Mononuclear cell (primary cell): ENCODE data around the gene GPATCH8. TPM values are rescaled to one million over a fixed set of nuclear protein-coding genes. Genes with fewer than 3 reads are reported as not detected.
"Not testable (repeated sequence)": the region's sequence is repeated elsewhere in the genome, so short reads cannot be mapped to it uniquely, and the experiment has no call there.

Experiments
- H3K27me3 ChIP-seq: 2 replicates; pipeline ENCODE4 v1.6.0; 2011; ENCODE audit warnings: low read length, control low read depth; ENCODE audit not compliant: insufficient read depth
- H3K4me1 ChIP-seq: 2 replicates; pipeline ENCODE4 v1.5.1; 2011; ENCODE audit warnings: mild to moderate bottlenecking, low read length, control low read depth; ENCODE audit not compliant: insufficient read depth
- H3K4me3 ChIP-seq: 2 replicates; pipeline ENCODE4 v1.5.1; 2011; ENCODE audit warnings: mild to moderate bottlenecking, low read length, moderate library complexity
- H3K9me3 ChIP-seq: 2 replicates; pipeline ENCODE4 v1.5.1; 2011; ENCODE audit warnings: low read depth, mild to moderate bottlenecking, control low read depth, low read length
- total RNA-seq: library from RNA; depleted of rRNA; stranded (reverse); fragments of >200 nt; gene quantifications from one replicate; pipeline ENCODE4 v1.2.3, GENCODE V29; 2012

The GPATCH8 gene
- total RNA-seq, 1 donor, result 72.9 TPM

DNA sequence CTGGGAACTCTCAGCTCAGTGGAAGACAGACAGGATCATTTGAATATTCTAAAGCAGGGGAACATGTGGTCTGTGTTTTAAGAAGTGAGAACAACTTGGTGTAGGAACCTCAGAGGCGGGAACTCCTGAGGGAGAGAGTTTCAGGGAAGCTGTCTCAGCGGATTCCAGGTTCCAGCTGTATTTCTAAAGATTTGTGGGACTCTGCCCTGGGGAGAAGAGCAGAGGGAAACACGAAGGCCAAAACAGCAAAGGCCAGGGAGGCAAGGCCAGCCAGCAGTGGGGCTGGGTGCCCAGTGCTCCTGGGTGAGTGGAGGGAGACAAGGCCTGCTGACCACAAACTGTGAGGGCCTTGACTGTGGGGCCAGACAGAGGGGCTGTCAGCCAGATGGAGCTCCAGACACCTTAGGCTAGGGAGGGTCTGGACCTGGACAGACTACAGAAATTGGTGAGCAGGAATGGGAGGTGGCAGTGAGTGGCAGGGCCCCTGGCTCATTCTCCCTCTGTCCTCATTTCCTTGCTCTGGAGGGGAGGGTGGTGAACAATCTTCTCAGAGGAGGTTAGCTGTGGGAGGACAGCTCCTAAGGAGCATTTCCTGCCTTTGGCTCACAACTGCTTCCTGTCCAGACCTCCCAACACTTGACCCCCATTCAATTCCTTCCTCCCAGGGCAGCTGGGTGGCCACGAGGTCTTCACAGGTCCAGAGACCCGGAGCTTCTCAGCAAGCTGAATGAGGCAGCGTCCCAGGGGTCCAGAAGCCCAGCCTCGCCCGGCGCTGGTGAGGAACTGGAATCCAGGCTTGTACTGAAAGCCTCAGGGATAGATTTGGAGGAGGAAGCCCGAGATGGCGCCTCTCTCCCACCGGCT lies 33.1 kb upstream of the GPATCH8 start:
- Histone ChIP-seq H3K9me3 (no peaks in the 10 kb centered on the region), H3K4me1 (peaks cover 23% of the 10 kb centered on the region), H3K27me3 (no peaks in the 10 kb centered on the region), H3K4me3 (no peak overlapping the region)

DNA sequence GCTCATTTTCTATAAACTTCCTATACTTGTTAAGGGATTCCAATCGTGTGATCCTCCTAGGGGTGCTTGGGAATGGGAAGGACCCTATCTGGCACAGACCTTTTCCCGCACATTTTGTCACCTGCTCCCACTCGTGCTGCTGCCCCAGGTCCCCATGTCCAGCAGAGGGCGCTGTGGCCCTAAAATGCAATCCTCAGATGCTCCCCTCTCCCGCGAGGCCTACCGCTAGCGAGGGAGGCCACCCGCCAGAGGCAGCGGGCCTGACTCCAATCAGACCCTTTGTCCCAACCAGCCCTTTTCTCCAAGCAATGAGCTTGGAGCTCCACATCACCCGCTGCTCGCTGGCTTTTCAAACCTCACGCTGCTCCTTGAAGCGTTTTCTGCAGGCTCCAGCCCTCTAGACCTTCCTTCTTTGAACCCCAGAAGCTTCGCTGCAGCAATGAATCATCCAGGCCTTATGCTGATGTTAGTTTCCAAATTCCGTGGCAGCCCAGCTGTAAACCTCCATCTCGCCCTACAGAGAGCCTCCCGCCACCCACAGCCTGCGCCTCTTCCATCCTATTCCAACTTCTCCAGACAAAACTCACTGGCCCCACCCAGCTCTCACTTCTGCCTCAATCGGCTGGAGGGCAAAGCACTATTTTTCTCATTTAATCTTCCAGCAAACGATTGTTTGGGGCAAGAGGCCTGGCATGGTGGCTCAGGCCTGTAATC lies 30.5 kb upstream of the GPATCH8 start:
- H3K4me1 ChIP-seq, result peaks cover 23% of the 10 kb centered on the region
- no peak overlapping the region for H3K4me3 ChIP-seq
- H3K27me3 ChIP-seq, result no peaks in the 10 kb centered on the region
- no peaks in the 10 kb centered on the region for H3K9me3 ChIP-seq

DNA sequence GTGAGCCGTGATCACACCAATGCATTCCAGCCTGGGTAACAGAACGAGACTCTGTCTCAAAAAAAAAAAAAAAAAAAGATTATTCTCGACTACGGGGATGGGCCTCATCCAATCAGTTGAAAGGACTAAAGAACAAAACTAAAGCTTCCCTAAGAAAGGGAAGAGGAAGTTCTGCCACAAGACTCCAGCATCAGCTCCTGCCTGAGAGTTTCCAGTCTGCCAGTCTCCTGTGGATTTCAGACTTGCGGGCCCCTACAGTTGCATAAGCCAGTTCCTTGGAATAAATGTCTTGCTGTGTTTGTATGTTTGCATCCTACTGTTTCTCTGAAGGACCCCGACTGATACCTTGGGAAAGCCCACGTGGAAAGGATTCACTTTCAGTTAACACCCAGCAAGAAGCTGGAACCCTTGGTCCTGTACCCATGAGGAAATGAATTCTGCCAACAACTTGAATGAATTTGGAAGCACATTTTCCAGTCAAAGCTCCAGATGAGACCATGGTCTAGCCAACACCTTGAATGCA lies 27.8 kb upstream of the GPATCH8 start:
- no peaks in the 10 kb centered on the region for H3K27me3 ChIP-seq
- no peak overlapping the region for H3K4me3 ChIP-seq
- no peaks in the 10 kb centered on the region for H3K9me3 ChIP-seq
- H3K4me1 ChIP-seq, result peaks cover 14% of the 10 kb centered on the region

DNA sequence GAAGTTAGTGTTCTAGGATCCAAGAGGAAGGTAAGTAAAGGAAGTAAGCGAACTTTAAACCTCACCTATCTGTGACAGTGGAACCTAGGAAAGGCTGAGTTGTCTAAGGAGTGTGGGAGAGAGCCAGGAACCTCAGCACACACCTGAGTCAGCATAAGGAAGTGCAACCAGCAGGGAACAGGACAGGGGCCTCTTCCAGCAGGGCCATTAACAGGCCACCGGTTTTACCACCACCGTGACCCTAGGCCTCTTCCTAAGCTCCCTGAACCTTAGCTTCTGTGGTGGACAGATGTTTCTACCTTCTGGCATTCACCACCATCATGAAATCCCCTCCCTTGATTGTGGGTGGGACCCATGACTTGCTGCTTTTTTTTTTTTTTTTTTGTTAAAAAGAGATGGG lies 26.7 kb upstream of the GPATCH8 start:
- Histone ChIP-seq H3K9me3 (no peaks in the 10 kb centered on the region), H3K4me3 (no peak overlapping the region), H3K27me3 (no peaks in the 10 kb centered on the region), H3K4me1 (peaks cover 8% of the 10 kb centered on the region)

DNA sequence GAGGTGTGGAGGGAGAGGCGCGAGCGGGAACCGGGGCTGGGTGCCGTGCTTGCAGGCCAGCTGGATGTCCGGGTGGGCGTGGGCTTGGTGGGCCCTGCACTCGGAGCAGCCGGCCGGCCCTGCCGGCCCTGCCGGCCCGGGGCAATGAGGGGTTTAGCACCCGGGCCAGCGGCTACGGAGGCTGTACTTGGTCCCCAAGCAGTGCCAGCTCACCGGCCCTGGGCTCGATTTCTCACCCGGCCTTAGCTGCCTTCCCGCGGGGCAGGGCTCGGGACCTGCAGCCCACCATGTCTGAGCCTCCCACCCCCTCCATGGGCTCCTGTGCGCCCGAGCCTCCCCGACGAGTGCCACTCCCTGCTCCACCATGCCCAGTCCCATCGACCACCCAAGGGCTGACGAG lies 24.7 kb upstream of the GPATCH8 start:
- H3K4me3 ChIP-seq, result no peak overlapping the region
- H3K27me3 ChIP-seq, result no peaks in the 10 kb centered on the region
- no peaks in the 10 kb centered on the region for H3K9me3 ChIP-seq
- no peaks in the 10 kb centered on the region for H3K4me1 ChIP-seq

DNA sequence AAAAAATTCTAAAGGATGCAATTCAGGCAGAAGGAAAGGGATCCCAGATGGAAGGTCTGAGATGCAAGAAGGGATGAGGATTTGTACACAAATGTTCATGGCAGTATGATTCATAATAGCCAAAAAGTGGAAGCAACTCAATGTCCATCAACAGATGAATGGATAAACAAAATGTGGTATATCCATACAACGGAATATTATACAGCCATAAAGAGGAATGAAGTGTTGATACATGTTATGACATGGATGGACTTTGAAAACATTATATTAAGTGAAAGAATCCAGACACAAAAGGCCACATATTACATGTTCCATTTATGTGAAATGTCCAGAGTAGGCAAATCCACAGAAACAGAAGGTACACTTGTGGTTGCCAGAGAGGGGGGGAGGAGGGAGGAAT lies 23.9 kb upstream of the GPATCH8 start:
- Histone ChIP-seq H3K4me3 (no peak overlapping the region), H3K27me3 (no peaks in the 10 kb centered on the region), H3K4me1 (no peaks in the 10 kb centered on the region), H3K9me3 (no peaks in the 10 kb centered on the region)

DNA sequence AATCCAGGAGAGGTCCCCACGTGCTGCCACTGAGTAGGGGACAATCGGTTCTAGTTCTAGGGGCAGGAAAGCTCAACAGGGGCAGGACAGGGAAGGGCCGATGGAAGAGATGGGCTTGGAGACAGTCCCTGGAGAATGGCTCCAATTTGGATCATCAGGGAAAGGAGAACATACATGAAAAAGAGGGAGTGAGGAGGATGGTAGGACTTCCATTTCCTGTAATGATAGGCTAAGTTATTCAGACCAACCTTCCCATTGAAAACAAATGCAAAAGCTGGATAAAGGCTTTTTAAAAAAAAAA lies 20.4 kb upstream of the GPATCH8 start:
- H3K9me3 ChIP-seq, result no peaks in the 10 kb centered on the region
- H3K27me3 ChIP-seq, result no peaks in the 10 kb centered on the region
- H3K4me3 ChIP-seq, result no peak overlapping the region
- H3K4me1 ChIP-seq, result no peaks in the 10 kb centered on the region

DNA sequence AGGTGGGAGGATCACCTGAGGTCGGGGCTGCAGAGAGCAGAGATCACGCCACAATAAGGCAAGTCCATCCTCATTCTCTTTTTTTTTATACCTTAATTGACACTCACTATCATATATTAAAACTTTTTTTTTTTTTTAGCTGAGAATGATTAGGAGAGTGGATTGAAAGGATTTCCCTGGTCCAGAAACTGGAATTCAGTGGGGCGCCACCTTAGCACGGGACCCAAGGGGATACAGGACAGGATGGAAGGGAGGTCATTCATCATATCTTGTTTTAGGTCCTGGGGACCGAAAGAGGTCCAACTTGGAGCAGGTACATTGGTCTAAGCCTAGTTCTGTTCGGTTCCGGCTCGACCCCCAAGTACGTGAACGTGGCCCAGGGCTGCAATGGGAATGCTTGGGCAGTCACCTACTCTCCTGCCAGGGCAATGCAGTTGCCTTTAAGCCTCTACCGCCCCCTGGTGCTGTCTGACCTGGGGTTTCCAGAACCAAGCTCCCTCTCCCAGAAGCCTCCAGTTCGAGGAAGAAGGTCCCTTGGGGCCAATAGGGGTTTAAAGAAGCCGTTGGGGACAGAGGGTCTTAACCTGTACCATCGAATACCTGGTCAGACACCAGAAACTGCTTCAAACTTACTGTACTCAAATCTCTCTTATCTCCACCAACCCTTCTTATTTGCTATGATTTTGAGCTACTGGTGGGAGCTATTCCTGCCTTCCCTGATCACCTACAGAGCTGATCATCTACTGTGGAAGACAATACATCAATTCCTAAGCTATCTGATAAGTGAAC lies 19.9 kb upstream of the GPATCH8 start:
- Histone ChIP-seq H3K27me3 (no peaks in the 10 kb centered on the region), H3K4me1 (no peaks in the 10 kb centered on the region), H3K4me3 (no peak overlapping the region), H3K9me3 (no peaks in the 10 kb centered on the region)

DNA sequence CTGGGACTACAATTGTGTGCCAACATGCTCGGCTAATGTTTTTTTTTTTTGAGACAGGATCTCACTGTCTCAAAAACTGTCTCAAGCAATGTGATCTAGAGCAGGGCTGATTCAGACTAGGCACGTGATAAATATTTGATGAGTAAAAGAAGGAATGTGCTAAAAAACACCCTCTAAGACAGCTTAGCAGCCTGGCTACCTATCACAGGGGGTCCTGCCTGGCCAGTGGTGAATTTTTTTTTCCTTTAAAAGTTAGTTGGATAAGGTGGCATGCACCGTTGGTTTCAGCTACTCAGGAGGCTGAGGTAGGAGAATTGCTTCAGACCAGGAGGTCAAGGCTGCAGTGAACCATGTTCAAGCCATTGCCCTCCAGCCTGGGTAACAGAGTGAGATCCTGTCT lies 14.8 kb upstream of the GPATCH8 start:
- Histone ChIP-seq H3K27me3 (no peaks in the 10 kb centered on the region), H3K9me3 (no peaks in the 10 kb centered on the region), H3K4me1 (no peaks in the 10 kb centered on the region), H3K4me3 (no peak overlapping the region)

DNA sequence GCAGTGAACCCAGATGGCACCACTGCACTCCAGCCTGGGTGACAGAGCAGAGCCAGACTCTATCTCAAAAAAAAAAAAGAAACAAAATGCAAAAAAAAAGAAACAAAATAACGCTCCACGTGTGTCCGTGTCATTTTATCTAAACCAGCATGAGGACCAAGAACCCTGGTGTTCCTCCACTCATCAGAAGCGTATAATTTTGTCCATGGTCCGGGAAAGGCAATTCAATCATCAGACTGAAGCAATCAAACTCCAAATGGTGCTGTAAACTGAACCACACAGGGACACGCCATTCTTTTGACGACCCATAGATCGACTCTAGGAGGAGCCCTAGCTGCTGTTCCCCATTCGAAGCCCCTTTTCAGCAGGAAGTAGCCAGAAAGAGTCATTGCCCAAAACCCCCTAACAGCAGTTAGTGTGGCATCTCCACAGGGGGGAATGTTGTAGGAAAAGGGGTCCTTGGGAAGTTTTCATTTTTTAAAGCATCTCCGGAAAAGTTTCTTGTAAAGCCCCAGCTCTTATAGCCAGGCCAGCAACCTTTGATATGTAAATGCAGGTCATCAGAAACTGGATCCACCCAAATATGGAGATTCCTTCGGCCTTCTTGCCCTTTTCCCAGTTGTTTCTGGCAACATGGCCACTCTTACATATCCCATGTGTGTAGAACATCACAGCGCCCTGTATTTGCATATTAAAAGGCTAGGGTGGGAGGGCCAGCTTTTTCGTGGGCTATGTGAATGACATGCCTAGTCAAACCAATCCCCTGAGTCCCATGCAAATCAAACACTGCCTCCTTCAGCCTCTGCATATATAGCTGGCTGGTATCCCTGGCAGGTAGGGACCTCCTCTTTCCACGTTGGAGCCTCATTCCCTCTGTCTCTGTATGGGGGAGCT lies 8.3 kb upstream of the GPATCH8 start:
- H3K9me3 ChIP-seq, H3K4me1 ChIP-seq, H3K27me3 ChIP-seq, H3K4me3 ChIP-seq: not testable (repeated sequence)

DNA sequence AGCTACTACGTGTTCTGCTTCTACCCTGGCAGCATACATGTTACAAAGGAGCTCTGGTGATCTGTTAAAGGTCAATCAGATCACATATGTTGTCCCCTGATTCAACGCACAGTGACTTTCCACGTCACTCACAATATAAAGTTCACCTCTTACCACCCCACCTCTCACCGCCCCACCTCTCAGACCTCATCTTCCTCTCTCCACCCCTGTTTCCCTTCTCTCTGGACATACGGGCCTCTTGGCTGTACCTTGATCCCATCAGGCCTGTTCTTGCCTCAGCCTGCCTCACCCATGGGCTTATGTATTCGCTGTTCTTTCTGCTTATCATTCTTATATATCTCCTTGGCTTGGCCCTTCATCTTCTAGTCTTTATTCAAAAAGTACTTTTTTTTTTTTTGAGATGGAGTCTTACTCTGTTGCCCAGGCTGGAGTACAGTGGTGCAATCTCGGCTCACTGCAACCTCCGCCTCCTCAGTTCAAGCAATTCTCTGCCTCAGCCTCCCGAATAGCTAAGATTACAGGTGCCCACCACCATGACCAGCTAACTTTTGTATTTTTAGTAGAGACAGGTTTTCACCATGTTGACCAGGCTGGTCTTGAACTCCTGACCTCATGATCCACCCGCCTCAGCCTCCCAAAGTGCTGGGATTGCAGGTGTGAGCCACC lies 3.9 kb upstream of the GPATCH8 start:
- H3K4me1 ChIP-seq, result peaks cover 15% of the 10 kb centered on the region
- not testable (repeated sequence) for H3K4me3 ChIP-seq, H3K9me3 ChIP-seq

DNA sequence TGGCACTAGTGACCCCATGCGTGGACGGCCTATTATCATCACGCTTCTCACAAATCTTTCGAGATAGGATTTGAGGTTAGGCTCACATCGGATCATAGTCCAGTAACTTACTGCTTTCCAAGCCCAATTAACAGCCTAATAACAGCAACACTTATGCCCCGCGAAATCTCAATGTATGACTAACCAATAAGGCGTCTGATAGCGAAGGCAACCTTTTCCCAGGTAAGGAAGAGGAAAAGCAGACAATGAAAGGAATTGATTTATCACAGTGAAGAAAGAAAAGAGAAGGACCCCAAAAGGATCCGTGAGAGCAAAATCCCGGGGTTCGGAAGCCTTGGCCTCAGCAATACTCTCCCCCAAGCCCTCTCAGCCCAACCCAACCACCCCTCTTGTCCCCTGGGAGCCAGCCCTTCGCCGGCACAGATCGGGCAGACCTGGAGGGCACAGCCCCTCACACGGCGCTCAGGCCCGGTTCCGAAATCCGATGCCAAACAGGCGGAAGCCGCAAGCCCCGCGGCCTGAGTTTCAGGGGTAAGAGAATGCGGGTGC lies 534 bp downstream of the GPATCH8 start:
- Histone ChIP-seq H3K27me3 (no peaks in the 10 kb centered on the region), H3K4me1 (peaks cover 31% of the 10 kb centered on the region), H3K9me3 (no peaks in the 10 kb centered on the region), H3K4me3 (peak overlapping the region; percentile 98)

More for the DNA sequence above, 3.9 kb upstream of the GPATCH8 start:
- not testable (repeated sequence) for H3K27me3 ChIP-seq

DNA sequence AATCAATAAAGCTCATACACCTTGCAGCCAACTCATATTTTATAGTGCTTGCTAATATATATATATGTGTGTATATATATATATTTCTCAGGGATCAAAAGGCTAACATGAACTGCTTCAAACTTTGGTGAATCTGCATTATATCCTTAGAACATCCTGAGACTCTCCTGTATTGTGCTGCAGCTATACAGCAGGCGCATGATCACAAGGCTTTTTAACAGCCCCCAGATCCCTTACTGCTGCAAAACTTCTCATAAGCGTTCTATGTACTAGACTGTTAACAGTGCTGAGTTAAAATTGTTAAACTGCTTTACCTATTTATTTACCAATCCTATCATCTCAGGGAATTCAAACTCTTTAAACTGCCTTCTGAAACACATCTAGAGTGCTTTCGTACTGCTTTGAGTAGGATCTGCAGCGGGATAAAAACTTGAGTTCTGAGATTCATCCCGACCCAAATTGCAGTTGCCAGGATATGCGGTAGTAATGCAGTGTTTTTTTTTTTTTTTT lies 1.3 kb downstream of the GPATCH8 start:
- Histone ChIP-seq H3K27me3 (no peaks in the 10 kb centered on the region), H3K9me3 (no peaks in the 10 kb centered on the region), H3K4me3 (peak overlapping the region; percentile 98), H3K4me1 (peaks cover 31% of the 10 kb centered on the region)
